Lung (tissue), 12 donors: ENCODE results near the gene ACBD6. TPM values are rescaled to one million over a fixed set of nuclear protein-coding genes. Genes with fewer than 3 reads are reported as not detected.

Source experiments
- ATAC-seq: fragments of 200-7000 bp; cut with Tn5 transposase; one replicate; pipeline ENCODE4 v1.9.1; 2020; ENCODE audit warnings: moderate number of reproducible peaks; ENCODE audit not compliant: insufficient read depth, low FRiP score
- DNase-seq, 3 donors: peaks; one replicate each; pipeline ENCODE4 v3.0.0-alpha.2; 2013 to 2017
- H3K27ac ChIP-seq, 2 donors: one replicate each; pipeline ENCODE4 v1.5.1; 2013; ENCODE audit warnings: mild to moderate bottlenecking in 2 of 2, moderate library complexity in 2 of 2, control low read depth in 1 of 2, inconsistent platforms in 1 of 2, low read depth in 1 of 2, low read length in 1 of 2
- H3K27me3 ChIP-seq, 3 donors: one replicate each; pipeline ENCODE4 v1.5.1; 2013; ENCODE audit warnings: low read length in 2 of 3; ENCODE audit not compliant: control insufficient read depth in 3 of 3, insufficient read depth in 3 of 3
- H3K36me3 ChIP-seq, 4 donors: one replicate each; pipeline ENCODE4 v1.5.1; 2013; ENCODE audit warnings: low read length in 4 of 4, mild to moderate bottlenecking in 1 of 4, moderate library complexity in 1 of 4; ENCODE audit not compliant: control insufficient read depth in 4 of 4, insufficient read depth in 4 of 4
- H3K4me1 ChIP-seq, 5 donors: one replicate each; pipeline ENCODE4 v1.5.1; 2013; ENCODE audit warnings: low read length in 5 of 5, mild to moderate bottlenecking in 2 of 5, moderate library complexity in 1 of 5; ENCODE audit not compliant: control insufficient read depth in 5 of 5, insufficient read depth in 5 of 5
- H3K4me3 ChIP-seq: one replicate; pipeline ENCODE4 v1.5.1; 2013; ENCODE audit warnings: mild to moderate bottlenecking, control low read depth, moderate library complexity
- H3K9ac ChIP-seq, 2 donors: one replicate each; pipeline ENCODE4 v1.5.1; 2013; ENCODE audit warnings: low read length in 2 of 2, control low read depth in 1 of 2; ENCODE audit not compliant: insufficient read depth in 1 of 2
- H3K9me3 ChIP-seq, 4 donors: one replicate each; pipeline ENCODE4 v1.5.1; 2013; ENCODE audit warnings: low read length in 3 of 4, mild to moderate bottlenecking in 1 of 4, moderate library complexity in 1 of 4; ENCODE audit not compliant: control insufficient read depth in 4 of 4, insufficient read depth in 3 of 4
- CTCF ChIP-seq: IDR thresholded peaks from 2 replicates; pipeline ENCODE4 v1.5.1; 2012; ENCODE audit warnings: mild to moderate bottlenecking; ENCODE audit errors: control extremely low read depth, extremely low read depth
- WGBS, 2 donors: extraction: QIAGEN DNeasy Blood & Tissue Kit; methylation state at CpG; one replicate each; pipeline ENCODE4 v1.1.7; 2013; 5-methylcytosine and 5-hydroxymethylcytosine counted together
- polyA plus RNA-seq, 2 donors: library from polyadenylated mRNA; stranded (reverse); fragments of 200-250 nt; gene quantifications; one replicate each; pipeline ENCODE4 v1.2.1, GENCODE V29; 2013
- total RNA-seq, 2 donors: library from RNA; depleted of rRNA in 1 of 2; stranded (reverse); fragments of >200 nt in 1 of 2; gene quantifications; one replicate each; pipeline ENCODE4 v1.2.1, GENCODE V29; 2014 to 2021
- donor health status: control.
- donor health status: control.
- donor health status: Bipolar disorder and iron deficiency.
- donor health status: healthy.
- donor health status: DM: yes; HTN: yes; CAD: no.

The ACBD6 gene
- total and polyA plus RNA-seq, 4 donors: 28.1 to 53.3 (median 41.1) TPM

- Histone ChIP-seq H3K9me3 (no peaks in the 10 kb centered on the region), H3K36me3 (no peaks in the 10 kb centered on the region), H3K27ac (no peak overlapping the region), H3K9ac (no peak overlapping the region), H3K4me3 (no peak overlapping the region), H3K27me3 (peaks cover 4 to 15% (median 13%) of the 10 kb centered on the region in 3 donors), H3K4me1 (peaks cover 0 to 3% (median 0%) of the 10 kb centered on the region in 5 donors)
- TF ChIP-seq CTCF: no peak
- WGBS, 2 donors: 82 to 91% methylated on average over 13 of the region's 13 CpGs
- DNase-seq: no peak
- ATAC-seq: no peak
These were observed 241.8 kb downstream of the ACBD6 start for GRCh38 chr1:180260541-180260940.

DNA sequence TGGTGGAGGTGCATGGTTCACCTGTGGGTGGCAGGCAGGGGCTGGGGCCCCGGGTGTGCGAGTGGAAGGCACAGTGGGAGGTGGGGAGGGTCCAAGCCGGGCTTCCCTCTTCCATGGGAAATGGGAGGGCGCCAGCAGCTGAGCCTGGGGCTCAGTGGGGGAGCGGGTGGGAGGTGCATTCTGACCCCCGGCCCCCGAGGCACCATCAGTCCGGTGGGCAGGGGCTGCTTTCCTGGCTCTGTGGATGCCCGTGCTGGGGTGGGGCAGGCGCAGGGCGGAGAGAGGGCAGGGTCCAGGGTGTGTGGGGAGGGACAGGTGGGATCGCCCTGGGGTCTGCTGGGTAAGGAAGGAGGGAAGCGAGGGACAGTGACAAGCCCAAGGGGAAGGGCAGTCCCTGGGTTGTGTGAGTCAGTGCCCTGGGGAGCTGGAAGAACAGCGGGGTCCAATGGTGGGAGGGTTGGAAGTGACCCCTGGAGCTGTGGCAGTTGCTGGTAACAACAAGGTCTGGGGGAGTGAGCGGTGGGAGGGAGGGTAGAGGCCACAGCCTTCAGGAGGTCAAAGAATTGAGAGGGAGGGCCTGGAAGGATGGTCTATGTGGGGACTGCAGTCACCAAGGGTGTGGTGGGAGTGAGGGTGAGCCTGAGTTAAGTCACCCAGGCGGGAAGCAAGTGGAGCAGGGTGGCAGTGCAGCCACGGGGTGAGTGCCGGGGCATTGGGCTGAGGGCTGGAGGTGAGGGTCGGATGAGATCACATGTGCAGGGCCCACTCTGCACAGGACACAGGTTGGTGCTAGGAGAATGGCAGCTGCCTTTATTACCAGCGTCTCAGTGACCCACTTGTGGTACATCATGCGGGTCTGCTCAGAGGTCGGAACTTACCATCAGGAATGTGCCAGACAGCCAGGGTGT is 242.7 kb downstream of the ACBD6 start:
- no peak for ATAC-seq
- Histone ChIP-seq H3K4me3 (no peak overlapping the region), H3K4me1 (peaks cover 0 to 3% (median 0%) of the 10 kb centered on the region in 5 donors), H3K36me3 (no peaks in the 10 kb centered on the region), H3K9ac (no peak overlapping the region), H3K27me3 (peaks cover 4 to 15% (median 13%) of the 10 kb centered on the region in 3 donors), H3K9me3 (no peaks in the 10 kb centered on the region), H3K27ac (no peak overlapping the region)
- 79 to 86% methylated on average over 22 of the region's 22 CpGs for WGBS, 2 donors
- no peak for TF ChIP-seq CTCF
- no peak for DNase-seq

GRCh38 chr1:180258935-180259334 is 243.4 kb downstream of the ACBD6 start:
- Histone ChIP-seq H3K4me3 (no peak overlapping the region), H3K36me3 (no peaks in the 10 kb centered on the region), H3K9me3 (no peaks in the 10 kb centered on the region), H3K27me3 (peaks cover 4 to 13% (median 10%) of the 10 kb centered on the region in 3 donors), H3K9ac (no peak overlapping the region), H3K4me1 (peaks cover 0 to 3% (median 0%) of the 10 kb centered on the region in 5 donors), H3K27ac (no peak overlapping the region)
- TF ChIP-seq CTCF: no peak
- DNase-seq (no peak), ATAC-seq (no peak)
- 70 to 86% methylated on average over 5 of the region's 5 CpGs for WGBS, 2 donors
